ENCODE measurements around the gene CATSPERE.

DNA sequence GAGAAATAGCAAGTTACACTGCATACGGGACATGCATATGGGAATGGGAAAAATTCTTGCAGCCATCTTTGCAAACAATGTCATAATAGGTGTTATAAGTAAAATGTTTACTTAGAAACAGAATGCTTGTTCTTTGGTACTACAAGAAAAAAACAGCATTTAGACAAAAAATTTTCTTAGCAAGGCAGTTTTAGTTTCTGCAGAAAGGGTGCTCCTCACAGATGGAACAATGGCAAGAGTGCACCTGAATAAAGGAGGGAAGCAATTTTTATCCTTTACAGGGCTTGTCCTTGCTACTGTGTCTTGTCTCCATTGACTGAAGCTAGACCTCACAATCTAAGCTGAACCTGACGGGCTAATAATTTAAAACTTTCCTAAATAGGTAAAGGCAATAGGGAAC lies 112.7 kb downstream of the CATSPERE start:
- no peak for TF ChIP-seq RAD21 (IDR thresholded peaks at IDR 0.05; ENCODE audit: low read depth)
- TF ChIP-seq, protein P1, sequence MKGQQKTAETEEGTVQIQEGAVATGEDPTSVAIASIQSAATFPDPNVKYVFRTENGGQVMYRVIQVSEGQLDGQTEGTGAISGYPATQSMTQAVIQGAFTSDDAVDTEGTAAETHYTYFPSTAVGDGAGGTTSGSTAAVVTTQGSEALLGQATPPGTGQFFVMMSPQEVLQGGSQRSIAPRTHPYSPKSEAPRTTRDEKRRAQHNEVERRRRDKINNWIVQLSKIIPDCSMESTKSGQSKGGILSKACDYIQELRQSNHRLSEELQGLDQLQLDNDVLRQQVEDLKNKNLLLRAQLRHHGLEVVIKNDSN (IDR thresholded peaks at IDR 0.05), result peak; percentile 31; the same call in 1 of the 2 replicates
- TF ChIP-seq TCF12 (IDR thresholded peaks at IDR 0.05; ENCODE audit: low read depth), result no peak
- no peak for TF ChIP-seq CEBPB (IDR thresholded peaks at IDR 0.05)
- no peak for TF ChIP-seq FOXM1 (IDR thresholded peaks at IDR 0.05; ENCODE audit: borderline replicate concordance, low read depth)
- no peak for TF ChIP-seq TEAD4 (IDR thresholded peaks at IDR 0.05)
- no peak for TF ChIP-seq YY1 (IDR thresholded peaks at IDR 0.05; ENCODE audit: low read depth)
- no peak for TF ChIP-seq NFIC (IDR thresholded peaks at IDR 0.05)
- TF ChIP-seq, protein P2, sequence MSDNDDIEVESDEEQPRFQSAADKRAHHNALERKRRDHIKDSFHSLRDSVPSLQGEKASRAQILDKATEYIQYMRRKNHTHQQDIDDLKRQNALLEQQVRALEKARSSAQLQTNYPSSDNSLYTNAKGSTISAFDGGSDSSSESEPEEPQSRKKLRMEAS (IDR thresholded peaks at IDR 0.05), result no peak
- TF ChIP-seq EGR1 (IDR thresholded peaks at IDR 0.05), result no peak
- no peak for TF ChIP-seq EP300 (IDR thresholded peaks at IDR 0.05; ENCODE audit: borderline replicate concordance)
- TF ChIP-seq CREB1 (IDR thresholded peaks at IDR 0.05; ENCODE audit: low read depth), result no peak
- no peak for TF ChIP-seq ZBTB7A (IDR thresholded peaks at IDR 0.05; ENCODE audit: low read depth)
- no peak for TF ChIP-seq TAF1 (IDR thresholded peaks at IDR 0.05; ENCODE audit: low read depth)

Measured in Ishikawa (cell line).